Neural cell (in vitro differentiated cells): ENCODE results near the gene SOX13.

Experiments used
- CTCF ChIP-seq: fragments of 450-650 bp; IDR thresholded peaks from 2 replicates; pipeline ENCODE4 v1.5.1; 2014; ENCODE audit warnings: antibody characterized with exemption, mild to moderate bottlenecking, moderate library complexity; ENCODE audit not compliant: poor library complexity, severe bottlenecking
- EZH2 ChIP-seq: fragments of 200-600, 300-800 bp; shearing (Covaris generic), sonication (generic); IDR thresholded peaks from 2 replicates; pipeline ENCODE4 v1.6.1; 2014; ENCODE audit warnings: antibody characterized with exemption, low read length, borderline replicate concordance, mild to moderate bottlenecking; ENCODE audit not compliant: insufficient read depth, poor library complexity, severe bottlenecking
- MXI1 ChIP-seq: fragments of 450-650 bp; conservative IDR thresholded peaks from 2 replicates; pipeline ENCODE4 v1.6.1; 2014; ENCODE audit warnings: antibody characterized with exemption, mild to moderate bottlenecking; ENCODE audit not compliant: poor library complexity, severe bottlenecking
- REST ChIP-seq: IDR thresholded peaks from 2 replicates; pipeline ENCODE4 v1.6.1; 2012; ENCODE audit warnings: borderline replicate concordance
- TAF1 ChIP-seq: IDR thresholded peaks from 2 replicates; pipeline ENCODE4 v1.6.1; 2012; ENCODE audit warnings: low read depth

- no peak for TF ChIP-seq TAF1
- TF ChIP-seq CTCF, result no peak
- no peak for TF ChIP-seq REST
- TF ChIP-seq MXI1, result no peak
- no peak for TF ChIP-seq EZH2
Measured at GRCh38 chr1:204161609-204162493, 88.9 kb downstream of the SOX13 start.
